Measurements from ENCODE around the gene CINP. TPM values are rescaled to one million over a fixed set of nuclear protein-coding genes. Genes with fewer than 3 reads are reported as not detected.

Gene CINP
- 10 to 100 TPM; 15.2 to 32.3 (median 21.0) TPM for total RNA-seq
- long read RNA-seq, transcript CINP-201 (5 exons, 955 nt): major isoform, 7 of 8 reads
- long read RNA-seq, partial matches to known transcripts: 1 of 8 reads
- long read RNA-seq, other reads (novel, unspliced or antisense): 0 of 8 reads

GRCh38 chr14:102362545-102363181 lies at the start of gene CINP, which contains the start of gene TECPR2:
Gene CINP (minus strand): TSS chr14:102362890. CDS start chr14:102362851, 39 bp downstream.
Gene TECPR2 (plus strand): TSS chr14:102362941. CDS start chr14:102376722, 13,781 bp downstream.
- WGBS (ENCODE audit: insufficient coverage, low coverage, low lambda C conversion rate, missing lambda C conversion rate): 0% methylated on average over 21 of the region's 58 CpGs
- TF ChIP-seq CTCF (IDR thresholded peaks at IDR 0.05) (no peak), POLR2A (IDR thresholded peaks at IDR 0.05) (peak; percentile 76)
- H3K27me3 ChIP-seq: no peaks in the 10 kb centered on the region
- ATAC-seq: peak; percentile 99
- H3K36me3 ChIP-seq: peaks cover 0 to 12% (median 6%) of the 10 kb centered on the region in 4 donors
- H3K4me1 ChIP-seq: peaks cover 0 to 19% (median 4%) of the 10 kb centered on the region in 4 donors
- peak within 1 kb of the TSS; percentile 69 to 81 (median 79) for H3K27ac ChIP-seq
- DNase-seq: peak; percentile 99
- no peaks in the 10 kb centered on the region for H3K9me3 ChIP-seq
- intact Hi-C loops (cut with DNase I): no loop called here
- H3K4me3 ChIP-seq: peak within 1 kb of the TSS; percentile 80 to 94 (median 93)

- Histone ChIP-seq H3K27me3 (no peaks in the 10 kb centered on the region), H3K4me3 (no peak overlapping the region), H3K4me1 (no peaks in the 10 kb centered on the region), H3K9me3 (no peaks in the 10 kb centered on the region), H3K36me3 (peaks cover 0 to 2% (median 0%) of the 10 kb centered on the region in 4 donors), H3K27ac (no peak overlapping the region)
- ATAC-seq: no peak
- intact Hi-C loops (cut with DNase I): no loop called here
- TF ChIP-seq POLR2A (IDR thresholded peaks at IDR 0.05) (no peak), CTCF (IDR thresholded peaks at IDR 0.05) (no peak)
- no peak for DNase-seq
Observed at GRCh38 chr14:102408724-102409123, 46.0 kb upstream of the CINP start.

- Histone ChIP-seq H3K4me3 (no peak overlapping the region), H3K9me3 (no peaks in the 10 kb centered on the region), H3K36me3 (peaks cover 0 to 2% (median 0%) of the 10 kb centered on the region in 4 donors), H3K4me1 (no peaks in the 10 kb centered on the region), H3K27me3 (no peaks in the 10 kb centered on the region), H3K27ac (no peak overlapping the region)
- 91% methylated on average over 7 of the region's 7 CpGs for WGBS (ENCODE audit: insufficient coverage, low coverage, low lambda C conversion rate, missing lambda C conversion rate)
- DNase-seq: no peak
- ATAC-seq: no peak
- intact Hi-C loops (cut with DNase I): no loop called here
- TF ChIP-seq POLR2A (IDR thresholded peaks at IDR 0.05) (no peak), CTCF (IDR thresholded peaks at IDR 0.05) (no peak)
Observed at GRCh38 chr14:102407258-102407657, 44.6 kb upstream of the CINP start.

- Histone ChIP-seq H3K27ac (no peak overlapping the region), H3K36me3 (no peaks in the 10 kb centered on the region), H3K4me1 (no peaks in the 10 kb centered on the region), H3K27me3 (no peaks in the 10 kb centered on the region), H3K9me3 (peaks cover 0 to 5% (median 0%) of the 10 kb centered on the region in 4 donors), H3K4me3 (no peak overlapping the region)
- DNase-seq (no peak), ATAC-seq (no peak)
- intact Hi-C loops (cut with DNase I): no loop called here
- TF ChIP-seq CTCF (IDR thresholded peaks at IDR 0.05): no peak
- TF ChIP-seq POLR2A (IDR thresholded peaks at IDR 0.05): no peak
Observed at GRCh38 chr14:102403028-102403427, 40.3 kb upstream of the CINP start.
